22Rv1 (cell line): Measurements from ENCODE around the gene CEBPA.
"Not testable (repeated sequence)": the region's sequence is repeated elsewhere in the genome, so short reads cannot be mapped to it uniquely, and the experiment has no call there.

ENCODE experiments used
- H3K27ac ChIP-seq: fragments of 450-650 bp; 2 replicates; pipeline ENCODE4 v1.5.1; 2017
- ZFX ChIP-seq: fragments of 450-650 bp; IDR thresholded peaks from 2 replicates; pipeline ENCODE4 v1.6.1; 2017; ENCODE audit warnings: antibody characterized with exemption, borderline replicate concordance
- TF ChIP-seq, protein P1 (sequence below): fragments of 450-650 bp; IDR thresholded peaks from 2 replicates; pipeline ENCODE4 v1.5.1; 2017; ENCODE audit warnings: mild to moderate bottlenecking

Gene CEBPA

DNA sequence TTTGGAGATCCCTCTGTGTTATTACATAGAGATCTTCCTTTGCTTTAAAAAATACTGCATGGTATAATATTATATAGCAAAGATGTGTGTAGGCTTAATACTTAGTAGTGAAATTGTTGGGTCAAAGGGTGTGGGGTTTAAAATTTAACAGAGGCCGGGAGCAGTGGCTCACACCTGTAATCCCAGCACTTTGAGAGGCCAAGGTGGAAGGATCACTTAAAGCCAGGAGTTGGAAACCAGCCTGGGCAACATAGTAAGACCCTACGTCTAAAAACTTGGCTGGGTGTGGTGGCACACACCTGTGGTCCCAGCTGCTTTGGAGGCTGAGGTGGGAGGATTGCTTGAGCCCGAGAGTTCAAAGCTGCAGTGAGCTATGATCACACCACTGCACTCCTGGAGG, 22.3 kb upstream of the CEBPA start:
- H3K27ac ChIP-seq, result no peak overlapping the region
- no peak for TF ChIP-seq ZFX
- TF ChIP-seq, protein P1, sequence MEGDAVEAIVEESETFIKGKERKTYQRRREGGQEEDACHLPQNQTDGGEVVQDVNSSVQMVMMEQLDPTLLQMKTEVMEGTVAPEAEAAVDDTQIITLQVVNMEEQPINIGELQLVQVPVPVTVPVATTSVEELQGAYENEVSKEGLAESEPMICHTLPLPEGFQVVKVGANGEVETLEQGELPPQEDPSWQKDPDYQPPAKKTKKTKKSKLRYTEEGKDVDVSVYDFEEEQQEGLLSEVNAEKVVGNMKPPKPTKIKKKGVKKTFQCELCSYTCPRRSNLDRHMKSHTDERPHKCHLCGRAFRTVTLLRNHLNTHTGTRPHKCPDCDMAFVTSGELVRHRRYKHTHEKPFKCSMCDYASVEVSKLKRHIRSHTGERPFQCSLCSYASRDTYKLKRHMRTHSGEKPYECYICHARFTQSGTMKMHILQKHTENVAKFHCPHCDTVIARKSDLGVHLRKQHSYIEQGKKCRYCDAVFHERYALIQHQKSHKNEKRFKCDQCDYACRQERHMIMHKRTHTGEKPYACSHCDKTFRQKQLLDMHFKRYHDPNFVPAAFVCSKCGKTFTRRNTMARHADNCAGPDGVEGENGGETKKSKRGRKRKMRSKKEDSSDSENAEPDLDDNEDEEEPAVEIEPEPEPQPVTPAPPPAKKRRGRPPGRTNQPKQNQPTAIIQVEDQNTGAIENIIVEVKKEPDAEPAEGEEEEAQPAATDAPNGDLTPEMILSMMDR, result no peak

GRCh38 chr19:33323093-33323820, 20.9 kb upstream of the CEBPA start:
- TF ChIP-seq, protein P1, result no peak
- TF ChIP-seq ZFX, result no peak
- no peak overlapping the region for H3K27ac ChIP-seq

- H3K27ac ChIP-seq, result no peak overlapping the region
- TF ChIP-seq ZFX, result no peak
- TF ChIP-seq, protein P1, result no peak
Observed at GRCh38 chr19:33320636-33321035, 18.3 kb upstream of the CEBPA start.

DNA sequence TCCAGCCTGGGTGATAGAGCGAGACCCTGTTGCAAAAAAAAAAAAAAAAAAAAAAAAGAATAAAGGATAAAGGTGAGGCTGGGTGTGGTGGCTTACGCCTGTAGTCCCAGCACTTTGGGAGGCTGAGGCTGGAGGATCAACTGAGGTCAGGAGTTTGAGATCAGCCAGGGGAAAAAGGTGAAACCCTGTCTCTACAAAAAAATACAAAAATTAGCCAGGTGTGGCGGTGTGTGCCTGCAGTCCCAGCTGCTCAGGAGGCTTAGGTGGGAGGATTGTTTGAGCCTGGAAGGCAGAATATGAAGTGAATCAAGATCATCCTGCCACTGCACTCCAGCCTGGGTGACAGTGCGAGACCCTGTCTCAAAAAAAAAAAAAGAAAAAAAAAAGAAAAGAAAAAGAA, 15.7 kb upstream of the CEBPA start:
- H3K27ac ChIP-seq, result not testable (repeated sequence)

- no peak for TF ChIP-seq ZFX
- TF ChIP-seq, protein P1, result no peak
- H3K27ac ChIP-seq, result no peak overlapping the region
Observed at GRCh38 chr19:33317517-33317916, 15.2 kb upstream of the CEBPA start.

DNA sequence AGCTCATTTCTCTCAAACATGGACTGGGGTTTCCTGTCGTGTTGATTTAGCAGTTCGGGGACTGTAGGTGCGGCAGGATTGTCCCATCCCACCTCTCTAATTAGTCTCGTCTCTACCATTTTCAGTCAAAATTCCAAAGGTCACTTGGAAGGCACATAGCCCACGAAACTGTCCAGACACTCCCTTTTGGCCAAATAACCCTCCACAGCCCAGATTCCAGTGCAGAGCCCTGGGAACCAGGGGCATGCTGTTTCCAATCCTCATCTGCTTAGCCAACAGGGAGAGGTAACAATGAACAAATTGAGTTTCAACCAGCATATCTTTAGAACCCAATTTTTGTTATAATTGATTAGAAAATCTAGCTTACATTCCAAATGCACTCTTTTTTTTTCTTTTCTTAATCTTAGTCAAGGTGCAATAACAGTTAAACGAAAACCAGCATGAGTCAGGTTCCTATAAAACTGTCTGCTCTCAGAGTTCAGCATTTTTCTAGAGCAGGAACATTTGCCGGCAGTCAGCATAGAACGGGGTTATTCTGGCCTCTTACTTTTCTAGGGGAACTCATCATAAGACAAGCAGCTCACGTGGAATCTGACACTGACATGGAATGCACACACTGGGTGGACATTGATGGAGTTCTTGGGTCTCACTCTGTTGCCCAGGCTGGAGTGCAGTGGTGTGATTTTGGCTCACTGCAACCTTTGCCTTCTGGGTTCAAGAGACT, 14.4 kb upstream of the CEBPA start:
- H3K27ac ChIP-seq, result no peak overlapping the region
- TF ChIP-seq ZFX, result no peak
- TF ChIP-seq, protein P1, result no peak

- H3K27ac ChIP-seq, result not testable (repeated sequence)
Observed at GRCh38 chr19:33312808-33313207, 10.5 kb upstream of the CEBPA start.

- TF ChIP-seq ZFX, result no peak
- TF ChIP-seq, protein P1, result no peak
- H3K27ac ChIP-seq, result no peak overlapping the region
Observed at GRCh38 chr19:33312065-33312464, 9.7 kb upstream of the CEBPA start.
